VCaP (cell line): Measurements from ENCODE around the gene CLDN9.
A peak's percentile ranks its signal among the peaks of the same experiment; 100 is the strongest.

Source experiments
- H3K27ac ChIP-seq: fragments of 450-650 bp; 2 replicates; pipeline ENCODE4 v1.5.1; 2017
- CTCF ChIP-seq: fragments of 450-650 bp; conservative IDR thresholded peaks from 2 replicates; pipeline ENCODE4 v1.5.1; 2017; ENCODE audit warnings: mild to moderate bottlenecking, moderate library complexity

CLDN9 gene

GRCh38 chr16:2967211-2967631 is 45.5 kb upstream of the CLDN9 start:
- no peak for TF ChIP-seq CTCF
- H3K27ac ChIP-seq: no peak overlapping the region

GRCh38 chr16:2967721-2968161 is 45.0 kb upstream of the CLDN9 start:
- no peak for TF ChIP-seq CTCF
- no peak overlapping the region for H3K27ac ChIP-seq

- no peak for TF ChIP-seq CTCF
- H3K27ac ChIP-seq: peak overlapping the region; percentile 76
These were observed 44.4 kb upstream of the CLDN9 start for GRCh38 chr16:2968368-2968737.

- peak within 1 kb of the TSS; percentile 76 for H3K27ac ChIP-seq
These were observed 43.8 kb upstream of the CLDN9 start, which contains the start of gene PAQR4 for GRCh38 chr16:2968738-2969544. TSS of gene PAQR4 (plus strand) at chr16:2969348. CDS start at chr16:2969675, 327 bp downstream.

GRCh38 chr16:2969545-2970521 is 42.9 kb upstream of the CLDN9 start:
- TF ChIP-seq CTCF: peak; percentile 41
- H3K27ac ChIP-seq: peak overlapping the region; percentile 76

More at GRCh38 chr16:2968738-2969544, 43.8 kb upstream of the CLDN9 start, which contains the start of gene PAQR4:
- TF ChIP-seq CTCF: no peak

- TF ChIP-seq CTCF: no peak
- peak overlapping the region; percentile 76 for H3K27ac ChIP-seq
These were observed 42.2 kb upstream of the CLDN9 start for GRCh38 chr16:2970563-2970962.
